HepG2 (cell line): ENCODE data around the gene SLC17A9. TPM values are rescaled to one million over a fixed set of nuclear protein-coding genes. Genes with fewer than 3 reads are reported as not detected.

ENCODE experiments used
- ATAC-seq: fragments of 200-7000 bp; cut with Tn5 transposase; 3 replicates; pipeline ENCODE4 v1.9.1; 2020; ENCODE audit warnings: mild to moderate bottlenecking, moderate library complexity
- BruUV-seq: library from RNA; stranded (reverse); fragments of 400-500 nt; replicated peaks from 2 replicates; lab custom pipeline; 2021; lab: Mats Ljungman, UMichigan
- CTCF ChIA-PET: fragments of 300-600 bp; formaldehyde crosslinking; extraction: SDS; loops from one replicate; lab custom pipeline; 2021; ENCODE audit warnings: low total read pairs, inconsistent platforms, low intra/inter-chr PET ratio; lab: Yijun Ruan, JAX
- POLR2A ChIA-PET: fragments of 350-600 bp; sonication (Branson Sonifier 250); formaldehyde crosslinking; loops from one replicate; lab custom pipeline; 2020; ENCODE audit warnings: antibody characterized with exemption, inconsistent platforms; lab: Yijun Ruan, JAX
- DNase-seq: peaks from one replicate; pipeline ENCODE4 v3.0.0-alpha.2; 2015; ENCODE audit warnings: low spot score
- FAIRE-seq: peaks from 3 replicates; lab custom pipeline; 2011; peaks lifted over from hg19 to GRCh38; lab: Jason Lieb, UNC
- H2AFZ ChIP-seq: one replicate; pipeline ENCODE4 v1.6.1; 2011; ENCODE audit warnings: low read length, inconsistent platforms
- H3K27ac ChIP-seq: fragments of 300-600 bp; 3 replicates; pipeline ENCODE4 v1.8.0; 2011; ENCODE audit warnings: mixed run types, mild to moderate bottlenecking, mixed read lengths, low read length, inconsistent platforms; ENCODE audit not compliant: insufficient read depth; ENCODE audit errors: extremely low read length
- H3K27me3 ChIP-seq, 2 experiments: fragments of 200-600 bp in 1 of 2; 2 replicates in 1 of 2; 3 replicates in 1 of 2; pipeline versions ENCODE4 v1.6.0 to v1.8.0; 2011; ENCODE audit warnings: low read length in 2 of 2, mild to moderate bottlenecking in 2 of 2, moderate library complexity in 2 of 2, inconsistent platforms in 1 of 2; ENCODE audit not compliant: insufficient read depth in 2 of 2, control insufficient read depth in 1 of 2
- H3K36me3 ChIP-seq, 2 experiments: fragments of 200-600 bp in 1 of 2; replicated peaks in 1 of 2; 2 replicates in 1 of 2; 3 replicates in 1 of 2; pipeline versions ENCODE4 v1.5.1 to v1.8.0; 2011; ENCODE audit warnings: low read length in 2 of 2, inconsistent platforms in 1 of 2; ENCODE audit not compliant: insufficient read depth in 2 of 2, control insufficient read depth in 1 of 2
- H3K4me1 ChIP-seq: 2 replicates; pipeline ENCODE4 v1.5.1; 2012; ENCODE audit warnings: low read length, inconsistent platforms; ENCODE audit not compliant: insufficient read depth
- H3K4me2 ChIP-seq: 2 replicates; pipeline ENCODE4 v1.6.0; 2011; ENCODE audit warnings: low read depth, low read length, inconsistent platforms
- H3K4me3 ChIP-seq, 3 experiments: fragments of 200-600 bp in 1 of 3; sonication (generic), shearing (Covaris generic) in 1 of 3; replicated peaks in 1 of 3; 2 replicates each; pipeline ENCODE4 v1.5.1; 2011 to 2016; ENCODE audit warnings: low read length in 3 of 3, inconsistent platforms in 2 of 3, low read depth in 2 of 3, mild to moderate bottlenecking in 2 of 3, control low read depth in 1 of 3, mixed read lengths in 1 of 3; ENCODE audit not compliant: insufficient read depth in 1 of 3
- H3K79me2 ChIP-seq: one replicate; pipeline ENCODE4 v1.6.1; 2011; ENCODE audit warnings: low read length, inconsistent platforms; ENCODE audit not compliant: insufficient read depth
- H3K9ac ChIP-seq: 2 replicates; pipeline ENCODE4 v1.6.0; 2011; ENCODE audit warnings: mild to moderate bottlenecking, low read depth, low read length, inconsistent platforms; ENCODE audit not compliant: insufficient read depth
- H3K9me3 ChIP-seq: 2 replicates; pipeline ENCODE4 v1.5.1; 2012; ENCODE audit warnings: mild to moderate bottlenecking, low read length
- H4K20me1 ChIP-seq: 2 replicates; pipeline ENCODE4 v1.6.0; 2011; ENCODE audit warnings: inconsistent platforms, mild to moderate bottlenecking, low read length, moderate library complexity; ENCODE audit not compliant: insufficient read depth
- ELF1 ChIP-seq: sonication (generic); formaldehyde crosslinking; IDR thresholded peaks from 2 replicates; pipeline ENCODE4 v1.4.0; 2020; ENCODE audit warnings: missing genetic modification reagents
- EZH2 ChIP-seq: conservative IDR thresholded peaks from 2 replicates; pipeline ENCODE4 v1.6.1; 2012; ENCODE audit warnings: mild to moderate bottlenecking, low read depth, low read length, moderate library complexity
- POLR2AphosphoS2 ChIP-seq: IDR thresholded peaks from 2 replicates; pipeline ENCODE4 v1.6.1; 2011; ENCODE audit warnings: low read depth, low read length, improper control_type of control experiment
- STAG1 ChIP-seq: sonication (generic); formaldehyde crosslinking; IDR thresholded peaks from 2 replicates; pipeline ENCODE4 v1.4.0; 2020; ENCODE audit warnings: missing genetic modification reagents
- TGIF2 ChIP-seq: IDR thresholded peaks from 2 replicates; pipeline ENCODE4 v1.6.1; 2016; ENCODE audit warnings: control low read depth, missing compliant biosample characterization
- ZEB1 ChIP-seq: IDR thresholded peaks from 2 replicates; pipeline ENCODE4 v1.6.1; 2012; ENCODE audit warnings: mild to moderate bottlenecking, low read depth, inconsistent platforms; ENCODE audit not compliant: insufficient replicate concordance
- WGBS: methylation state at CpG from one replicate; pipeline ENCODE4 v1.1.6; 2017; ENCODE audit warnings: low lambda C conversion rate; 5-methylcytosine and 5-hydroxymethylcytosine counted together
- in situ Hi-C: cut with HindIII; loops from 2 replicates; pipeline ENCODE4 v1.10.0; 2017; ENCODE audit warnings: low pct_unique_long_range_greater_than_20kb; ENCODE audit not compliant: extremely low pct_ligation_motif_present
- intact Hi-C: fragments of 100-400 bp; cut with micrococcal nuclease; formaldehyde crosslinking; loops from one replicate; pipeline ENCODE4 v1.10.0; 2022; ENCODE audit not compliant: unreplicated experiment
- polyA plus RNA-seq, 8 experiments: library from polyadenylated mRNA; depleted of rRNA in 3 of 8; stranded (reverse) in 7 of 8; unstranded in 1 of 8; fragments of >200 nt; fragmentation: Illumina TruSeq in 4 of 8; extraction: Trizol in 4 of 8; gene quantifications; 2 replicates each; pipeline versions ENCODE4 v1.2.1 to v1.2.3, GENCODE V29; 2011 to 2016; ENCODE audit warnings: low read depth in 4 of 8, missing spikeins in 1 of 8, mixed read lengths in 1 of 8; ENCODE audit not compliant: insufficient read depth in 1 of 8
- total RNA-seq, 5 experiments: library from RNA; depleted of rRNA; stranded (reverse); fragments of >200 nt; fragmentation: Illumina TruSeq; extraction: Trizol; gene quantifications; 2 replicates each; pipeline ENCODE4 v1.2.3, GENCODE V29; 2016; ENCODE audit warnings: low read depth in 1 of 5
- TF ChIP-seq, protein P1 (sequence below), 2 experiments: sonication (generic) in 1 of 2; formaldehyde crosslinking in 1 of 2; IDR thresholded peaks; 2 replicates each; pipeline versions ENCODE4 v1.4.0 to v1.6.1; 2016 to 2020; ENCODE audit warnings: borderline replicate concordance in 1 of 2, low read depth in 1 of 2, mild to moderate bottlenecking in 1 of 2, missing genetic modification reagents in 1 of 2
- TF ChIP-seq, protein P2 (sequence below): IDR thresholded peaks from 2 replicates; pipeline ENCODE4 v1.6.1; 2016; ENCODE audit warnings: low read depth, missing genetic modification reagents, missing compliant biosample characterization

SLC17A9 gene
- total and polyA plus RNA-seq, 2 of the 13 experiments (the other 11 are each of a cell fraction or from before 2014, with no cell fraction given) = 110 to 191 TPM

DNA sequence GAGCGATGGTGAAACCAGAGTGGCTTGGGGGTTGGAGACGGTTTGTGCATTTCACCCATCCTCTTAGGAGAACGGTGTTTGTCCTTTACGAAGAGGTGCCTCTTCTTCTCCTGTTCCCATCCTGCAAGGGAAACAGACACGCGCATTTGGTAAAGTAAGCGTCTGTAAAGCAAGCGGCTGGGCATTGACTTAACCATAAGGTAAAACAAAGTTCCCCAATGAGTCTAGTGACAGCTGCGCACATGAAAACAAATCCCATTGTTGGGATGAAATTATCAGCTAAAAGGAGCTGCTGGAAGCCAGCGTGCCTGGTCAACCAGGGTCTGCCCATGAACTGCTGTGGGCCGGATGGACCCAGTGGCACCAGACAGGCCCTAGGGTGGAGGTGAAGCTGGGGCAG is 48.4 kb downstream of the SLC17A9 start:
- TF ChIP-seq STAG1 (CRISPR knock-in tag) (no peak), ZEB1 (no peak), EZH2 (peak; percentile 29; the same call in 1 of the 2 replicates)
- H4K20me1 ChIP-seq = no peaks in the 10 kb centered on the region; the same call in 1 of the 2 replicates
- H3K4me1 ChIP-seq = no peaks in the 10 kb centered on the region
- POLR2A ChIA-PET = no interaction called here
- no peak overlapping the region for H3K4me3 ChIP-seq
- H3K4me2 ChIP-seq = no peak overlapping the region
- H3K36me3 ChIP-seq = no peaks in the 10 kb centered on the region
- no peaks in the 10 kb centered on the region for H3K79me2 ChIP-seq
- intact Hi-C loops (no loop called here), in situ Hi-C loops (no loop called here)
- no TSS peak for BruUV-seq
- H3K27ac ChIP-seq = no peak overlapping the region
- H3K9me3 ChIP-seq = no peaks in the 10 kb centered on the region
- DNase-seq = no peak
- CTCF ChIA-PET = no interaction called here
- no peak overlapping the region for H2AFZ ChIP-seq
- 25% methylated on average over 11 of the region's 11 CpGs for WGBS
- H3K27me3 ChIP-seq = peaks cover 41 to 95% of the 10 kb centered on the region in 2 experiments
- no peak for ATAC-seq
- no peak overlapping the region for H3K9ac ChIP-seq
- no peak for FAIRE-seq

DNA sequence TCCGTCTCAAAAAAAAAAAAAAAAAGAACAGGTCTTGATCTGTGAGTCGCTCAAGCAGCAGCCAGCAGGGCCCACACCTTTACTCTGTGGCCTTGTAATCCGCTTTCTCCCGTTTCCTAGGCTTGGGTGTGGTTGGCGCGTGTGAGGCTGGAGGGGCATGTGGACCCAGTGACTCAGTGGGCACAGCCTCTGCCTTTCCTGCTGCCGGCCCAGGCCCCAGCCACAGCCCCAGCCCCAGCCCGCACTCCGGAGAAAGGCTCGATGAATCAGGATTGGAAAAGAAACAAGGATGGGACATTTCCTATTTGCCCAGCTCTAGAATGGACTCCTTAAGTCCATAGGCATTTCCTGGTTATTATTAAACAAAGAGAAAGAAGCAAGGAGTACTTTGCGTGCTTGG is 50.0 kb downstream of the SLC17A9 start:
- intact Hi-C loops (no loop called here), in situ Hi-C loops (no loop called here)
- Histone ChIP-seq H3K27me3 (peaks cover 36 to 94% of the 10 kb centered on the region in 2 experiments), H3K27ac (no peak overlapping the region), H3K4me1 (no peaks in the 10 kb centered on the region), H3K9ac (no peak overlapping the region), H3K79me2 (no peaks in the 10 kb centered on the region), H3K4me3 (no peak overlapping the region), H3K4me2 (no peak overlapping the region), H3K36me3 (no peaks in the 10 kb centered on the region), H3K9me3 (no peaks in the 10 kb centered on the region), H2AFZ (no peak overlapping the region), H4K20me1 (no peaks in the 10 kb centered on the region; the same call in 1 of the 2 replicates)
- no peak for FAIRE-seq
- no peak for DNase-seq
- no peak for ATAC-seq
- no TSS peak for BruUV-seq
- 48% methylated on average over 11 of the region's 11 CpGs for WGBS
- ChIA-PET CTCF (no interaction called here), POLR2A (no interaction called here)
- TF ChIP-seq POLR2AphosphoS2 (no peak), ELF1 (CRISPR knock-in tag) (no peak), TGIF2 (CRISPR knock-in tag) (no peak)
- TF ChIP-seq, protein P1, sequence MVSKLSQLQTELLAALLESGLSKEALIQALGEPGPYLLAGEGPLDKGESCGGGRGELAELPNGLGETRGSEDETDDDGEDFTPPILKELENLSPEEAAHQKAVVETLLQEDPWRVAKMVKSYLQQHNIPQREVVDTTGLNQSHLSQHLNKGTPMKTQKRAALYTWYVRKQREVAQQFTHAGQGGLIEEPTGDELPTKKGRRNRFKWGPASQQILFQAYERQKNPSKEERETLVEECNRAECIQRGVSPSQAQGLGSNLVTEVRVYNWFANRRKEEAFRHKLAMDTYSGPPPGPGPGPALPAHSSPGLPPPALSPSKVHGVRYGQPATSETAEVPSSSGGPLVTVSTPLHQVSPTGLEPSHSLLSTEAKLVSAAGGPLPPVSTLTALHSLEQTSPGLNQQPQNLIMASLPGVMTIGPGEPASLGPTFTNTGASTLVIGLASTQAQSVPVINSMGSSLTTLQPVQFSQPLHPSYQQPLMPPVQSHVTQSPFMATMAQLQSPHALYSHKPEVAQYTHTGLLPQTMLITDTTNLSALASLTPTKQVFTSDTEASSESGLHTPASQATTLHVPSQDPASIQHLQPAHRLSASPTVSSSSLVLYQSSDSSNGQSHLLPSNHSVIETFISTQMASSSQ (IDR thresholded peaks at IDR 0.05; ENCODE audit: low read depth) = no peak
- TF ChIP-seq, protein P1 (CRISPR knock-in tag; IDR thresholded peaks at IDR 0.05; ENCODE audit: borderline replicate concordance) = no peak
- TF ChIP-seq, protein P2, sequence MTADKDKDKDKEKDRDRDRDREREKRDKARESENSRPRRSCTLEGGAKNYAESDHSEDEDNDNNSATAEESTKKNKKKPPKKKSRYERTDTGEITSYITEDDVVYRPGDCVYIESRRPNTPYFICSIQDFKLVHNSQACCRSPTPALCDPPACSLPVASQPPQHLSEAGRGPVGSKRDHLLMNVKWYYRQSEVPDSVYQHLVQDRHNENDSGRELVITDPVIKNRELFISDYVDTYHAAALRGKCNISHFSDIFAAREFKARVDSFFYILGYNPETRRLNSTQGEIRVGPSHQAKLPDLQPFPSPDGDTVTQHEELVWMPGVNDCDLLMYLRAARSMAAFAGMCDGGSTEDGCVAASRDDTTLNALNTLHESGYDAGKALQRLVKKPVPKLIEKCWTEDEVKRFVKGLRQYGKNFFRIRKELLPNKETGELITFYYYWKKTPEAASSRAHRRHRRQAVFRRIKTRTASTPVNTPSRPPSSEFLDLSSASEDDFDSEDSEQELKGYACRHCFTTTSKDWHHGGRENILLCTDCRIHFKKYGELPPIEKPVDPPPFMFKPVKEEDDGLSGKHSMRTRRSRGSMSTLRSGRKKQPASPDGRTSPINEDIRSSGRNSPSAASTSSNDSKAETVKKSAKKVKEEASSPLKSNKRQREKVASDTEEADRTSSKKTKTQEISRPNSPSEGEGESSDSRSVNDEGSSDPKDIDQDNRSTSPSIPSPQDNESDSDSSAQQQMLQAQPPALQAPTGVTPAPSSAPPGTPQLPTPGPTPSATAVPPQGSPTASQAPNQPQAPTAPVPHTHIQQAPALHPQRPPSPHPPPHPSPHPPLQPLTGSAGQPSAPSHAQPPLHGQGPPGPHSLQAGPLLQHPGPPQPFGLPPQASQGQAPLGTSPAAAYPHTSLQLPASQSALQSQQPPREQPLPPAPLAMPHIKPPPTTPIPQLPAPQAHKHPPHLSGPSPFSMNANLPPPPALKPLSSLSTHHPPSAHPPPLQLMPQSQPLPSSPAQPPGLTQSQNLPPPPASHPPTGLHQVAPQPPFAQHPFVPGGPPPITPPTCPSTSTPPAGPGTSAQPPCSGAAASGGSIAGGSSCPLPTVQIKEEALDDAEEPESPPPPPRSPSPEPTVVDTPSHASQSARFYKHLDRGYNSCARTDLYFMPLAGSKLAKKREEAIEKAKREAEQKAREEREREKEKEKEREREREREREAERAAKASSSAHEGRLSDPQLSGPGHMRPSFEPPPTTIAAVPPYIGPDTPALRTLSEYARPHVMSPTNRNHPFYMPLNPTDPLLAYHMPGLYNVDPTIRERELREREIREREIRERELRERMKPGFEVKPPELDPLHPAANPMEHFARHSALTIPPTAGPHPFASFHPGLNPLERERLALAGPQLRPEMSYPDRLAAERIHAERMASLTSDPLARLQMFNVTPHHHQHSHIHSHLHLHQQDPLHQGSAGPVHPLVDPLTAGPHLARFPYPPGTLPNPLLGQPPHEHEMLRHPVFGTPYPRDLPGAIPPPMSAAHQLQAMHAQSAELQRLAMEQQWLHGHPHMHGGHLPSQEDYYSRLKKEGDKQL = no peak
